Activated naive CD8-positive, alpha-beta T cell treated with anti-CD3 and anti-CD28 coated beads, Interleukin-2, amount 10 ng/mL, durations not matched to agents 7 days and 5 days (primary cell): Measurements from ENCODE around the gene SMIM1. TPM values are rescaled to one million over a fixed set of nuclear protein-coding genes. Genes with fewer than 3 reads are reported as not detected.

Experiments
- ATAC-seq: fragments of 150-1000 bp; cut with Tn5 transposase; one replicate; pipeline ENCODE4 v1.10.0; 2021; ENCODE audit warnings: low read depth, moderate library complexity
- POLR2A ChIA-PET: fragments of 350-600 bp; sonication (Branson Sonifier 250); formaldehyde crosslinking; loops from one replicate; lab custom pipeline; 2021; ENCODE audit warnings: antibody characterized with exemption; lab: Charles Lee
- DNase-seq: peaks from one replicate; pipeline ENCODE4 v3.0.0; 2021
- H3K27ac Mint-ChIP-seq: one replicate; pipeline ENCODE4 v1.8.0; 2022; ENCODE audit warnings: mild to moderate bottlenecking, mixed read lengths
- H3K27me3 Mint-ChIP-seq: one replicate; pipeline ENCODE4 v1.8.0; 2022; ENCODE audit warnings: mild to moderate bottlenecking, moderate library complexity, mixed read lengths
- H3K36me3 Mint-ChIP-seq: one replicate; pipeline ENCODE4 v1.8.0; 2021; ENCODE audit warnings: mild to moderate bottlenecking, mixed read lengths
- H3K4me1 Mint-ChIP-seq: one replicate; pipeline ENCODE4 v1.8.0; 2021; ENCODE audit warnings: mixed read lengths
- H3K4me3 Mint-ChIP-seq: one replicate; pipeline ENCODE4 v1.8.0; 2022; ENCODE audit warnings: mild to moderate bottlenecking, moderate library complexity, mixed read lengths
- H3K9me3 Mint-ChIP-seq: one replicate; pipeline ENCODE4 v1.8.0; 2021; ENCODE audit warnings: mixed read lengths
- total RNA-seq, 2 experiments: library from RNA; stranded (reverse); gene quantifications; one replicate each; pipeline ENCODE4 v1.2.3, GENCODE V29; 2021

Gene SMIM1
- total RNA-seq, 2 experiments from 2014 or later, result 0.94 to 2.1 TPM

DNA sequence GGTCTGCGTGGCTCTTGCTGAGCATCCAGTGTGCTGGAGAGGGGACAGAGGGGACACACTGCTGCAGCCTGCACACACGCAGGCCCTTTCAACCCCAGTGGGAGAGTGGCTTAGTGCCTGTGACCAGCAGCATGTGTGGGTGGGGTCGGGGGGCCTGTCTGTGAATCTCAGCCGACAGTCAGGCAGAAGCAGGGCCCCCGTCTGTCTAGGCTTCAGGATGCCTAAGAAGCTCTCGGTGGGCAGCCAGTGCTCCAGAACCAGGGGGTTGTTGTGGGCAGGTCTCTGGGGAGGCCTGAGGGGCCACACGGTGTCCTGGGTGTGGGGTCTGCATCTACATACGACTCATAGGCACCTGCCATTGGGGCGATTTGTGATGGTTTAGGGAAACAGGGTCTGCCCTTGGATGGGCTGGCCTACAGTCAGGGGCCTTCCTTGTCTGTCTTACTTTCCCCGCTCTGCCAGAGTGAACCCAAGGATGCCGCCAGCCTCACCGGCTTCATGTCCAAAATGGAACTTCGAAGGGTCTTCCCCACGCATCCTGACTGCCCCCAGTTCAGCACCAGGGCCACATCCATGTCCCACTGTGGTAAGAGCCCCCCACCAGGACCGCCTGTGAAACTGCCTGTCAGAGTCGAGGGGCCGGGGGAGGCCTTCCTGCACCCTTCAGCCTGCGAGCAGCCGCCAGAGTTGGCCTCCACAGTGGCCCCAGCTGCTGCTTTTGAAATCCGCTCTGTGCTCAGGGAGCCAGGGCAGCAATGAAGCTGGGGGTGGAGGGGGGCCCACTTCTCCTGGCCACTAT lies 18.7 kb upstream of the SMIM1 start:
- POLR2A ChIA-PET, result no interaction called here
- Mint-ChIP-seq H3K27ac (no peak overlapping the region), H3K4me3 (no peak overlapping the region), H3K36me3 (no peaks in the 10 kb centered on the region), H3K4me1 (no peaks in the 10 kb centered on the region), H3K9me3 (no peaks in the 10 kb centered on the region), H3K27me3 (peaks cover 7% of the 10 kb centered on the region)
- DNase-seq, result no peak
- no peak for ATAC-seq

GRCh38 chr1:3756394-3756793 lies 16.2 kb upstream of the SMIM1 start:
- no peaks in the 10 kb centered on the region for H3K36me3 Mint-ChIP-seq
- no peaks in the 10 kb centered on the region for H3K4me1 Mint-ChIP-seq
- DNase-seq (no peak), ATAC-seq (no peak)
- H3K27me3 Mint-ChIP-seq, result no peaks in the 10 kb centered on the region
- no peak overlapping the region for H3K27ac Mint-ChIP-seq
- POLR2A ChIA-PET, result no interaction called here
- H3K9me3 Mint-ChIP-seq, result no peaks in the 10 kb centered on the region
- no peak overlapping the region for H3K4me3 Mint-ChIP-seq

- no peak overlapping the region for H3K27ac Mint-ChIP-seq
- no peak overlapping the region for H3K4me3 Mint-ChIP-seq
- H3K36me3 Mint-ChIP-seq, result no peaks in the 10 kb centered on the region
- POLR2A ChIA-PET, result no interaction called here
- H3K27me3 Mint-ChIP-seq, result no peaks in the 10 kb centered on the region
- no peak for DNase-seq
- H3K4me1 Mint-ChIP-seq, result no peaks in the 10 kb centered on the region
- ATAC-seq, result no peak
- H3K9me3 Mint-ChIP-seq, result no peaks in the 10 kb centered on the region
Observed at GRCh38 chr1:3759164-3759563, 13.4 kb upstream of the SMIM1 start.

- no peaks in the 10 kb centered on the region for H3K27me3 Mint-ChIP-seq
- H3K4me1 Mint-ChIP-seq, result no peaks in the 10 kb centered on the region
- no peaks in the 10 kb centered on the region for H3K9me3 Mint-ChIP-seq
- ATAC-seq (no peak), DNase-seq (no peak)
- no peak overlapping the region for H3K4me3 Mint-ChIP-seq
- H3K27ac Mint-ChIP-seq, result no peak overlapping the region
- POLR2A ChIA-PET, result no interaction called here
- H3K36me3 Mint-ChIP-seq, result no peaks in the 10 kb centered on the region
Observed at GRCh38 chr1:3759796-3760195, 12.8 kb upstream of the SMIM1 start.

GRCh38 chr1:3761296-3762010 lies 11.1 kb upstream of the SMIM1 start:
- Mint-ChIP-seq H3K27ac (no peak overlapping the region), H3K27me3 (peaks cover 6% of the 10 kb centered on the region), H3K9me3 (no peaks in the 10 kb centered on the region), H3K4me1 (no peaks in the 10 kb centered on the region), H3K36me3 (no peaks in the 10 kb centered on the region), H3K4me3 (no peak overlapping the region)
- DNase-seq, result no peak
- no peak for ATAC-seq
- POLR2A ChIA-PET, result no interaction called here

- Mint-ChIP-seq H3K4me3 (no peak overlapping the region), H3K9me3 (no peaks in the 10 kb centered on the region), H3K27me3 (peaks cover 6% of the 10 kb centered on the region), H3K27ac (no peak overlapping the region), H3K4me1 (no peaks in the 10 kb centered on the region), H3K36me3 (no peaks in the 10 kb centered on the region)
- POLR2A ChIA-PET, result no interaction called here
- DNase-seq (no peak), ATAC-seq (no peak)
Observed at GRCh38 chr1:3762151-3762872, 10.2 kb upstream of the SMIM1 start.

GRCh38 chr1:3762873-3763228 lies 9.7 kb upstream of the SMIM1 start:
- H3K4me1 Mint-ChIP-seq, result no peaks in the 10 kb centered on the region
- H3K9me3 Mint-ChIP-seq, result no peaks in the 10 kb centered on the region
- DNase-seq, result no peak
- no peak overlapping the region for H3K27ac Mint-ChIP-seq
- no peak for ATAC-seq
- peaks cover 8% of the 10 kb centered on the region for H3K27me3 Mint-ChIP-seq
- H3K4me3 Mint-ChIP-seq, result no peak overlapping the region
- POLR2A ChIA-PET, result no interaction called here
- no peaks in the 10 kb centered on the region for H3K36me3 Mint-ChIP-seq

GRCh38 chr1:3763351-3764125 lies 9.0 kb upstream of the SMIM1 start:
- H3K4me3 Mint-ChIP-seq, result no peak overlapping the region
- POLR2A ChIA-PET, result no interaction called here

DNA sequence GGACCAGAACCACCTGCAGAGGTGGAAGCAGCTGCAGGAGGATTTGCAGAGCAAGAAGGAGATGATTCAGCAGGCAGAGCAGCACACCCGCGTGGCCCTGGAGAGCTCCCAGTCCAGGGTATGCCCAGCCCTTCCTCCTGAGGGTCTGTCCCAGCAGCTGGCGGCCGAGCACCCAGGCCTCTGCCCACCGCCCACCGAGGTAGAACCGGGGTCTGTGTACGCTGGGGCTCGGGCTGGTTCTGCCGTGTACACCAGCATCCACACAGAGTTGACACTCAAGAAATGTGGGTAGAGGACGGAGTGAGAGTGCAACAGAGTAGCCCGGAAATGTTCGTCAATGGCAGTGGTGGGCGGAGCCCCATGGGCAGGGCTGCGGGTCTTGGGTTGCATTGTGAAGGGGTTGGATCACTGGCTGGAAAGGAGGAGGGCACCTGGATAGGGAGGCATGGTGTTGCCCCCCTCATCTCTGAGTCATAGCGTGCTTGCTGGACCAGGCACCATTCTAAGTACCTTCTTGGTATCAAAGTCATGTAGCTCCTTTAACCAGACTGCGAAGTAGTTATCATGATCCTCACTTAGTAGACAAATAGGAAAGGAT lies 5.1 kb upstream of the SMIM1 start:
- peaks cover 8% of the 10 kb centered on the region for H3K27me3 Mint-ChIP-seq
- ATAC-seq (no peak), DNase-seq (no peak)
- H3K9me3 Mint-ChIP-seq, result no peaks in the 10 kb centered on the region
- no peaks in the 10 kb centered on the region for H3K36me3 Mint-ChIP-seq
- H3K4me1 Mint-ChIP-seq, result no peaks in the 10 kb centered on the region
- POLR2A ChIA-PET, result no interaction called here
- H3K27ac Mint-ChIP-seq, result no peak overlapping the region
- no peak overlapping the region for H3K4me3 Mint-ChIP-seq

More at GRCh38 chr1:3763351-3764125, 9.0 kb upstream of the SMIM1 start:
- ATAC-seq (no peak), DNase-seq (no peak)
- no peaks in the 10 kb centered on the region for H3K4me1 Mint-ChIP-seq
- no peaks in the 10 kb centered on the region for H3K36me3 Mint-ChIP-seq
- H3K27ac Mint-ChIP-seq, result no peak overlapping the region
- no peaks in the 10 kb centered on the region for H3K9me3 Mint-ChIP-seq
- peaks cover 8% of the 10 kb centered on the region for H3K27me3 Mint-ChIP-seq

DNA sequence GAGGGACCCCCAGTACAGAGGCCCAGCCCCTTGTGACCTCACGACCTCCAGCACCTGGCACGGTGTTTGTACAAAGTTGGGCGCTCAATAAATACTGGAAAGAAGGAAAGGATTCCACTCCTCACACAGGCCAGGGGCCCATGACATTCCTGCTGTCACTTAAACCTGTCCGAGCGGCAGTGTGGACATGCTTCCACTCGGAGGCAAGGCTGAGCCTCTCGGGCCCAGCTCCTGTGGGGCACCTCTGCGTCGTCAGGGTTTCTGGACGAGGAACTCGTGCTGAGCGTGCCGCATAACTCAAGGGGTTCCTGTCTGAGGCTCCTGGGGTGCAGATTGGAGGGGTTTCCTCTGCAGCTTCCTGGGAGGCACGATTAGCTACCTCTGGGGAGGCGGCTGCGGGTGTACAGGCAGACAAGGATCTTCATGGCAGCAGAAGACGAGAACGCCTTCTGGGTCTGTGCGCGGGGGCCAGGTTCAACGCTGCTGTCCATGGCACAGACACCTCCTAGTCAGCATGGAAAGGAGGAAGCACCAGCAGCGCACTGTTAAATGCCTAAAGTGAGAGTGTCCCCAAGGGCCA lies 3.6 kb upstream of the SMIM1 start:
- POLR2A ChIA-PET, result no interaction called here
- Mint-ChIP-seq H3K27ac (no peak overlapping the region), H3K27me3 (peaks cover 8% of the 10 kb centered on the region), H3K36me3 (no peaks in the 10 kb centered on the region), H3K4me1 (no peaks in the 10 kb centered on the region), H3K9me3 (no peaks in the 10 kb centered on the region), H3K4me3 (no peak overlapping the region)
- DNase-seq (no peak), ATAC-seq (no peak)

DNA sequence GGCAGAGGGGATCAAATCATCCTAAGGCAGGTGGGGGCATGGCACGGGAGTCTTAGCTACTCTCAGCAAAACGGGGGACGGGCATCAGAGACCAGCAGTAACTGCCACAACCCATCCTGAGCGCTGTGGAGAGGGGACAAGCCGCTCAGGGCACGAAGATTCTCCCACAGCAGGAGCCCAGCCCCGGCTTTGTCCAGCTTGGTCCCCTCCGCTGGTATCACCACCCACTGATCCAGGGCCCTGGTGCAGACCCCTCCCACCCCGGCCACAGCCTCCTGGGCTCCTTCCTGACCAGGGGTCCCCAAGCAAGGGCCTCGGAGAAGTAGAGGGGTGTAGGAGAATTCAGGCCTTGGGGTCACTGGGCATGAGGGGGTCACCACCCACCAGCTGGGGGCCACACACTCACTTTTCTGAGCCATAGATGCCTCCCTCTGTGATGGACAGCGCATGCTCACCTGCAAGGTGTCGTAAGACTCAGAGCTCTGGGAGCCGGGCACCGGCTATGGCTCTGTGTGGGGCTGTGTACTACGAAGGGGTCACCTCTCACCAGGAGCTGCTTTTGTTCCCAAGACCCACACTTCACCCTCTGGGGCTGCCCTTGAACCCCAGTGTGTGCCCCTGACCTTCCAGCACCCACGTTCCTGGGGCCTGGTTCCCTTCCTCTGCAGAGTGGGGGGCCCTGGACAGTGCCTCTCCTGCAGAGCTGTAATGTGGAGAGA lies 2.3 kb upstream of the SMIM1 start:
- Mint-ChIP-seq H3K4me1 (no peaks in the 10 kb centered on the region), H3K27ac (no peak overlapping the region), H3K36me3 (no peaks in the 10 kb centered on the region), H3K27me3 (peaks cover 7% of the 10 kb centered on the region), H3K9me3 (no peaks in the 10 kb centered on the region), H3K4me3 (no peak overlapping the region)
- POLR2A ChIA-PET, result no interaction called here
- ATAC-seq (no peak), DNase-seq (no peak)
